Activated T-helper 2 cell treated with anti-CD3 and anti-CD28 coated beads, Interferon-gamma antibody, Interleukin-2, Interleukin-4, amounts not matched to agents 10 μg/mL and 5 μg/mL and 100 μg/mL, durations not matched to agents 14 hours and 24 hours and 36 hours (primary cell): ENCODE data around the gene DSP. TPM values are rescaled to one million over a fixed set of nuclear protein-coding genes. Genes with fewer than 3 reads are reported as not detected.

ENCODE experiments used
- DNase-seq: peaks from one replicate; pipeline ENCODE4 v3.0.0; 2021; ENCODE audit warnings: low spot score
- H3K27ac Mint-ChIP-seq: one replicate; pipeline ENCODE4 v1.8.0; 2021; ENCODE audit warnings: mixed read lengths
- H3K27me3 Mint-ChIP-seq: one replicate; pipeline ENCODE4 v1.8.0; 2021; ENCODE audit warnings: low read depth, mixed read lengths
- H3K36me3 Mint-ChIP-seq: one replicate; pipeline ENCODE4 v1.8.0; 2021; ENCODE audit warnings: low read depth, mixed read lengths
- H3K4me1 Mint-ChIP-seq: one replicate; pipeline ENCODE4 v1.8.0; 2021; ENCODE audit warnings: low read depth, mixed read lengths
- H3K4me3 Mint-ChIP-seq: one replicate; pipeline ENCODE4 v1.8.0; 2021; ENCODE audit warnings: low read depth, mild to moderate bottlenecking, moderate library complexity, mixed read lengths
- H3K9me3 Mint-ChIP-seq: one replicate; pipeline ENCODE4 v1.8.0; 2021; ENCODE audit warnings: mixed read lengths
- intact Hi-C: fragments of 100-400 bp; cut with micrococcal nuclease; formaldehyde crosslinking; loops from one replicate; pipeline ENCODE4 v1.15.1; 2023
- total RNA-seq: library from RNA; stranded (reverse); gene quantifications from 2 replicates; pipeline ENCODE4 v1.2.3, GENCODE V29; 2022

The DSP gene, protein sequence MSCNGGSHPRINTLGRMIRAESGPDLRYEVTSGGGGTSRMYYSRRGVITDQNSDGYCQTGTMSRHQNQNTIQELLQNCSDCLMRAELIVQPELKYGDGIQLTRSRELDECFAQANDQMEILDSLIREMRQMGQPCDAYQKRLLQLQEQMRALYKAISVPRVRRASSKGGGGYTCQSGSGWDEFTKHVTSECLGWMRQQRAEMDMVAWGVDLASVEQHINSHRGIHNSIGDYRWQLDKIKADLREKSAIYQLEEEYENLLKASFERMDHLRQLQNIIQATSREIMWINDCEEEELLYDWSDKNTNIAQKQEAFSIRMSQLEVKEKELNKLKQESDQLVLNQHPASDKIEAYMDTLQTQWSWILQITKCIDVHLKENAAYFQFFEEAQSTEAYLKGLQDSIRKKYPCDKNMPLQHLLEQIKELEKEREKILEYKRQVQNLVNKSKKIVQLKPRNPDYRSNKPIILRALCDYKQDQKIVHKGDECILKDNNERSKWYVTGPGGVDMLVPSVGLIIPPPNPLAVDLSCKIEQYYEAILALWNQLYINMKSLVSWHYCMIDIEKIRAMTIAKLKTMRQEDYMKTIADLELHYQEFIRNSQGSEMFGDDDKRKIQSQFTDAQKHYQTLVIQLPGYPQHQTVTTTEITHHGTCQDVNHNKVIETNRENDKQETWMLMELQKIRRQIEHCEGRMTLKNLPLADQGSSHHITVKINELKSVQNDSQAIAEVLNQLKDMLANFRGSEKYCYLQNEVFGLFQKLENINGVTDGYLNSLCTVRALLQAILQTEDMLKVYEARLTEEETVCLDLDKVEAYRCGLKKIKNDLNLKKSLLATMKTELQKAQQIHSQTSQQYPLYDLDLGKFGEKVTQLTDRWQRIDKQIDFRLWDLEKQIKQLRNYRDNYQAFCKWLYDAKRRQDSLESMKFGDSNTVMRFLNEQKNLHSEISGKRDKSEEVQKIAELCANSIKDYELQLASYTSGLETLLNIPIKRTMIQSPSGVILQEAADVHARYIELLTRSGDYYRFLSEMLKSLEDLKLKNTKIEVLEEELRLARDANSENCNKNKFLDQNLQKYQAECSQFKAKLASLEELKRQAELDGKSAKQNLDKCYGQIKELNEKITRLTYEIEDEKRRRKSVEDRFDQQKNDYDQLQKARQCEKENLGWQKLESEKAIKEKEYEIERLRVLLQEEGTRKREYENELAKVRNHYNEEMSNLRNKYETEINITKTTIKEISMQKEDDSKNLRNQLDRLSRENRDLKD (N-terminal part only)
- total RNA-seq, result 0.02 TPM in 2 replicates

DNA sequence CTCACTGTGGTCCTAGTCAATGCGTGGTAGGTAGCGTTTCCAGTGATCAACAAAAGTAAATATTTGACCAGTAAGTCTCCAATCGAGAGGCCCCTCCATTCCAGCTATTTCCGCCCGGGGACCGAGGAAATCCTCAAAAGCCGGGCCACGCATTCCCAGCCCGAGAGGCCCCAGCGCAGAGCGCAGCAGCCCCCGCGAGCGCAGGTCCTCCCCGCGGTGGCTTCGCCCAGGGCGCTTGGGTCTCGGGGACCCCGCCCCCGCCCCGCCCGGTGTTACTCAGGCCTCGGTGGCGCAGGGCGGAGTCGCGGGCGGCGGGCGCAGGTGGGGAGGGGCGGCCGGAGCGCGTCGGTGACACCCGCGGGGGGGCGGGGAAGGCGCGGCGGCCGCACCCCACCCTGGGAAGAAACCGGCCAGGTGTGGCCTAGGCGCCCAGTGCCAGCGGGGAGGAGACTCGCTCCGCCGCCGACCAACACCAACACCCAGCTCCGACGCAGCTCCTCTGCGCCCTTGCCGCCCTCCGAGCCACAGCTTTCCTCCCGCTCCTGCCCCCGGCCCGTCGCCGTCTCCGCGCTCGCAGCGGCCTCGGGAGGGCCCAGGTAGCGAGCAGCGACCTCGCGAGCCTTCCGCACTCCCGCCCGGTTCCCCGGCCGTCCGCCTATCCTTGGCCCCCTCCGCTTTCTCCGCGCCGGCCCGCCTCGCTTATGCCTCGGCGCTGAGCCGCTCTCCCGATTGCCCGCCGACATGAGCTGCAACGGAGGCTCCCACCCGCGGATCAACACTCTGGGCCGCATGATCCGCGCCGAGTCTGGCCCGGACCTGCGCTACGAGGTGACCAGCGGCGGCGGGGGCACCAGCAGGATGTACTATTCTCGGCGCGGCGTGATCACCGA lies at the start of gene DSP:
Gene DSP (plus strand): TSS at position 497 of the 890 bp plus-strand sequence. CDS start 245 bp downstream, at position 742.
- intact Hi-C loops, result loop anchor here (5.0 kb wide), 1 partner anchor 186 kb away; the partner anchor contains the start of gene BMP6
- Mint-ChIP-seq H3K4me1 (peaks cover 9% of the 10 kb centered on the region), H3K4me3 (peak within 1 kb of the TSS; percentile 80), H3K9me3 (no peaks in the 10 kb centered on the region), H3K27ac (no peak within 1 kb of the TSS), H3K27me3 (peaks cover 75% of the 10 kb centered on the region), H3K36me3 (no peaks in the 10 kb centered on the region)
- DNase-seq, result peak; percentile 15

DNA sequence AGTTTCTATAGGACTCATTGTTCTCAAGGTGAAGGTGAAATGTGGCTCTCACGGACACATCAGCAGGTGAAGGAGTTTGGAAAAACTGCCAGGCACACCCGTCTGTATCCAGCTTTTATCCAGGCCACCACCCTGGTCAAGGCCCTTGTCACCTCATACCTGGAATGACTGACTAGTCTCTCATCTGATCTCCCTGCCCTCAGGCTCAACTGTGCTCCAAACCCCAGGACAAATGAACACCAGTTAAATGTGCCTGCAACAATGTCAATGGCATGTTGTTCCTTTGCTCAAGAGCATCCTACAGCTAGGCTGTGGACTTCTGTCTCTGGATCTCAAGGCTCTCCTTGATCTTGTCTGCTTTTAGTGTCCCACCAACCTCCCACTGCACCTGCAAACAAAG lies 47.6 kb upstream of the DSP start:
- Mint-ChIP-seq H3K36me3 (no peaks in the 10 kb centered on the region), H3K4me3 (no peak overlapping the region), H3K4me1 (no peaks in the 10 kb centered on the region), H3K9me3 (no peaks in the 10 kb centered on the region), H3K27me3 (peaks cover 16% of the 10 kb centered on the region), H3K27ac (no peak overlapping the region)
- no peak for DNase-seq
- intact Hi-C loops, result no loop called here

DNA sequence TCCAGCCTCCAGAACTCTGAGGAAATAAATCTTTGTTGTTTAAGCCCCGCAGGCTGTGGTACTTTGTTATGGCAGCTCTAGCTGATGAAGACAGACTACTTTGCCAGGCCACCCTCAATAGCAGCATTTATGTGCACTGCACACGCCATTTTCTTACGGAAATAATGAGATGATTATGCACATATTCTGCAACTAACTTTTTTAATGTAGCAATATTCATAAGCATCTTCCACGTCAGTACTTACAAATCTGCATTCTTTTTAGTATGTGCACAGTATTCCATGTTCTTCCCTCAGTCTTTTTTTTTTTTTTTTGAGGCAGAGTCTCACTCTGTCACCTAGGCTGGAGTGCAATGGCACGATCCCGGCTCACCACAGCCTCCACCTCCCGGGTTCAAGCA lies 46.8 kb upstream of the DSP start:
- peaks cover 21% of the 10 kb centered on the region for H3K27me3 Mint-ChIP-seq
- H3K9me3 Mint-ChIP-seq, result no peaks in the 10 kb centered on the region

DNA sequence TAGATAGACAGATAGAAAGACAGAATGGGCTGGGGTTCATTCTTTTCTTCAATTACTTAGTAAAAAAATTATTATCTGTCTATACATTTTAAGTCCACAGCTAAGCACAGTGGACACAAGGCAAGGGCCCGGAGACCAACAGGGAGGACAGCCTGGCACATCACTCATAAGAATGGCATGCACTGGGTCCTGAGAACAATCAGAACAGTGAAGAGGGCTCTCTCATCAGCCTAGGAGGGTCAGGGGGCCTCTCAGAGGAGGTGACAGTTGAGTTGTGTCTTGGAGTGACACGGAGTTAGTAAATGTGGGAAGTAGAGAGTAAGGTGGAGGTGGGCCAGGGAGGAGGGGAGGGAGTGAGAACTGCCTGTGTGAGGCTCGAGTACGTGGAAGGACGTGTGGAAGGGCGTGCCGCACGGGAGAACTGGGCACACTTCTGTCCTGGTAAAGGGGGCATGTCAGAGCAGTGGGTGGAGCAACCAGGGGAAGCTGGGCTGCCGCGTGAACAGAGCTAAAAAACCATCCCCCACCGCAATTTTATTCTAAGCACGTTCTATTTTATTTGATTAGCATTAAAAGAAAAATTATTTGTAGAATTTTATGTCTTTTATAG lies 45.1 kb upstream of the DSP start:
- no peaks in the 10 kb centered on the region for H3K9me3 Mint-ChIP-seq
- intact Hi-C loops, result no loop called here
- no peaks in the 10 kb centered on the region for H3K4me1 Mint-ChIP-seq
- no peak overlapping the region for H3K4me3 Mint-ChIP-seq
- no peak overlapping the region for H3K27ac Mint-ChIP-seq
- DNase-seq, result no peak
- no peaks in the 10 kb centered on the region for H3K36me3 Mint-ChIP-seq
- H3K27me3 Mint-ChIP-seq, result peaks cover 22% of the 10 kb centered on the region

More for the DNA sequence above, 46.8 kb upstream of the DSP start:
- Mint-ChIP-seq H3K27ac (no peak overlapping the region), H3K4me3 (no peak overlapping the region), H3K36me3 (no peaks in the 10 kb centered on the region), H3K4me1 (no peaks in the 10 kb centered on the region)
- intact Hi-C loops, result no loop called here
- DNase-seq, result no peak

DNA sequence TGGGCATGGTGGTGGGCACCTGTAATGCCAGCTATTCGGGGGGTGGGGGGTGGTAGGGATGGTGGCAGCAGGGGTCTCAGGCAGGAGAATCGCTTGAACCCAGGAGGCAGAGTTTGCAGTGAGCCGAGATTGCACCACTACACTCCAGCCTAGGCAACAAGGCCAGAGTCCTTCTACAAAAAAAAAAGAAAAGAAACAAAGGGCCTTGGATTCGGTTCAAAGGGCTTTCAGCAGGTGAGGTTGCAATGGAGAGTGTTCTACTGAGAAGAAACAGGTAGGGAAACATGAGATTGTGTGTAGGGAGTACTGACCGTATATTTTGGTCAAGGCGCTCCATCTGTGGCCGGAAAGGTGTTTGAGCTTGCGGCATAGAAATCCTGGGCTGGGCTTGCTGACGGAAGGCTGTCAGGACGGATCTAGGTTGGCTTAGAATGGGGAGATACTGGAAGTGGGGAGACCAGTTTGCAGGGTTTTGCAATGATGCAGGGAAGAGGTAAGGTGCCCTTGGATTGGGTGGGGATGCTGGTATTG lies 40.7 kb upstream of the DSP start:
- H3K36me3 Mint-ChIP-seq, result no peaks in the 10 kb centered on the region
- no peaks in the 10 kb centered on the region for H3K4me1 Mint-ChIP-seq
- no peak for DNase-seq
- H3K27me3 Mint-ChIP-seq, result peaks cover 16% of the 10 kb centered on the region
- intact Hi-C loops, result no loop called here
- no peak overlapping the region for H3K4me3 Mint-ChIP-seq
- H3K9me3 Mint-ChIP-seq, result no peaks in the 10 kb centered on the region
- H3K27ac Mint-ChIP-seq, result no peak overlapping the region

DNA sequence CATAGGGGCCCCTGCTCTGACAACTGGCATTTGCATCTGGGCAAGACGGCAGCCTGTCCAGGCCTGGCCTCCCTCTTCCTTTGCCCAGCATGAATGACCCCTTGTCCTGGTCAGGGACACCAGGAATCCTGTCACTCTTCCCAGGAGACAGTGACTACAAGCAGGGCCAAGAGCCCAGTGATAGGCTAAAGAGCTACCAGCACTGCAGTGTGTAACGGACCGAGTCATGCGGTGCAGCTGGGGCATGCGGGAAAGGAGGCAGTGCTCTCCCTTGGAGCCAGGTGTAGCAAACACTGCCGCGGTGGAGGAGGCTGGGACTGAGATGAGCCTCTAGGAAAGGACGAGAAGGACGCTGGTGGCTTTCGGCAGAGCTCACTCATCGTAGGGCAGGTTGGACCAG lies 38.7 kb upstream of the DSP start:
- Mint-ChIP-seq H3K4me3 (no peak overlapping the region), H3K27ac (no peak overlapping the region), H3K27me3 (peaks cover 9% of the 10 kb centered on the region), H3K36me3 (no peaks in the 10 kb centered on the region), H3K9me3 (no peaks in the 10 kb centered on the region), H3K4me1 (no peaks in the 10 kb centered on the region)
- intact Hi-C loops, result no loop called here
- DNase-seq, result no peak

DNA sequence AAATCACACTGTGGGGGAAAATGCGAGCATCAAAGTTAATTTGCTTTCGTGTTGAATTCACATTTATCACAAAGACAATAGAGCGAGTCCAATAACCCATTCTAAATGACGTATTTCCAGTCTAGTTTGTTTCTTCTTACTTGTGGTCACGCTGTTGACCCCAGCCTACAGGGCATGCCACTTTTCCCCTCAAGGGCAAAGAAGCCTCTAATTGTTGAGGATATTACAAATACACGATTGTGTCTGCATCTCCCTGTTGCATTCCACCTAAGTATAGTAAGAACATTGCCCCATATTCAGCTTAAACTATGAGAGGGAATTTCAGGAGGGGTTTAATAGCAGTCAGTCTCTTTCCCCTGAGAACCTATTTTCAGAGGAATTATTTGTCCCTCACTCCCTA lies 37.4 kb upstream of the DSP start:
- Mint-ChIP-seq H3K36me3 (no peaks in the 10 kb centered on the region), H3K9me3 (no peaks in the 10 kb centered on the region), H3K27me3 (peaks cover 4% of the 10 kb centered on the region), H3K4me1 (no peaks in the 10 kb centered on the region), H3K27ac (no peak overlapping the region), H3K4me3 (no peak overlapping the region)
- no peak for DNase-seq
- intact Hi-C loops, result no loop called here

DNA sequence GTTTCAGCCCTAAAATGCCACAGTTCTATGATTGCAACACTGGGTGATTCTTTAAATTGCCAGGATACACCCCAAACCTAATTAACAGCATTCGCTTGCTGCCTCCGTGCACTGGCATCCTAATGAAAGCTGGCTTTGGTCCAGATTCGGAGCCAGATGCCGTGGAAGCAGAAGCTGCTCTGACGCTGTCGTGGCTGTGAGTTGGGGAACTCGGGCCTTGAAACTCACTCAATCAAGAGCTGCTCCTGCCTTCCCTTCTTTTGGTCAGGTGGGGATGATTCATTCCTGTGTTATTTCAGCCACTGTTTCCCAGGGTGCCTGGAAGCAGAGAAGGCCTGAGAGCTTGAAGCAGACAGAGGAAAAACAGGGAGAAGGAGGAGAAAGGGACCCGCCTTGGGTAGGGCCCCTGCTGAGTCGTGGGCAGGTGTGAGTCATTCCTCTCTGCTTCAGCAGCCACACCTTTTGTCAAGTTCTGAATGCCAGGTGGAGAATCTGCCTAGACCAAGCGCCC lies 36.2 kb upstream of the DSP start:
- no peaks in the 10 kb centered on the region for H3K36me3 Mint-ChIP-seq
- no peaks in the 10 kb centered on the region for H3K9me3 Mint-ChIP-seq
- no peak overlapping the region for H3K4me3 Mint-ChIP-seq
- H3K27me3 Mint-ChIP-seq, result peaks cover 2% of the 10 kb centered on the region
- no peak for DNase-seq
- intact Hi-C loops, result no loop called here
- no peak overlapping the region for H3K27ac Mint-ChIP-seq
- H3K4me1 Mint-ChIP-seq, result no peaks in the 10 kb centered on the region

DNA sequence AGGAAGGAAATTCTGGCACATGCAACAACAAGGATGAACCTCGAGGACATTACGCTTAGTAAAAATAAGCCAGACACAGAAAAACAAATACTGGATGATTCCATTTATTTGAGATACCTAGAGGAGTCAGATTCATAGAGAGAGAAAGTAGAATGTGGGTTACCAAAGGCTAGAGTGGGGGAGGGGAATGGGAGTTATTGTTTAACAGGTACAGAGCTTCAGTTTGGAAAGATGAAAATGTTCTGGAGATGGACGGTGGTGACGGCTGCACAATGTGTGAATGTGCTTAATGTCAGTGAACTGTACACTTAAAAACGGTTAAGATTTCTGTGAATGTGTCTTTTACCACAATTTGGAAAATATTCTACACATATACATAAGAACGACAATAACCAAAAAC lies 33.9 kb upstream of the DSP start:
- Mint-ChIP-seq H3K27ac (no peak overlapping the region), H3K9me3 (no peaks in the 10 kb centered on the region)
- intact Hi-C loops, result no loop called here

DNA sequence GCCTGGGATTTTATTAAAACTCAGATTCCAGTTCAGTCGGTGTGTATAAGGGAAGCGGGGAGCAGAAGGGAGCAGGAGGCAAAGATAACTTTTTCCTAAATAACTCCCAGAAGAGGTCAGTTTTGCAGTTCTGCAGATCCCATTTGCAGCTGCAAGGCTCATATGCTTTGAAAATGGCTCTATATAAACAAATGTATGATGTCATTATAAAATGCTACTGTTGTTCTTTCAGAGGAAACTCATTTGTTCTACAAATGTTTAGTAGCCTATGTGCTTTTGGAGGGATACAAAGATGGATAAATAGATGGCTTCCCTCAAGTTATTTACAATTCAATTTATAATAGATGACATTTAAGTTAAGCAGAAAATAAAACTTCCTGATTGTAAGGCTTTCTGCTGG lies 29.2 kb upstream of the DSP start:
- Mint-ChIP-seq H3K4me3 (no peak overlapping the region), H3K4me1 (no peaks in the 10 kb centered on the region), H3K27ac (no peak overlapping the region), H3K36me3 (no peaks in the 10 kb centered on the region), H3K9me3 (no peaks in the 10 kb centered on the region), H3K27me3 (peaks cover 16% of the 10 kb centered on the region)
- DNase-seq, result no peak
- intact Hi-C loops, result no loop called here

More for the DNA sequence above, 33.9 kb upstream of the DSP start:
- Mint-ChIP-seq H3K27me3 (peaks cover 3% of the 10 kb centered on the region), H3K4me1 (no peaks in the 10 kb centered on the region), H3K36me3 (no peaks in the 10 kb centered on the region), H3K4me3 (no peak overlapping the region)
- no peak for DNase-seq

DNA sequence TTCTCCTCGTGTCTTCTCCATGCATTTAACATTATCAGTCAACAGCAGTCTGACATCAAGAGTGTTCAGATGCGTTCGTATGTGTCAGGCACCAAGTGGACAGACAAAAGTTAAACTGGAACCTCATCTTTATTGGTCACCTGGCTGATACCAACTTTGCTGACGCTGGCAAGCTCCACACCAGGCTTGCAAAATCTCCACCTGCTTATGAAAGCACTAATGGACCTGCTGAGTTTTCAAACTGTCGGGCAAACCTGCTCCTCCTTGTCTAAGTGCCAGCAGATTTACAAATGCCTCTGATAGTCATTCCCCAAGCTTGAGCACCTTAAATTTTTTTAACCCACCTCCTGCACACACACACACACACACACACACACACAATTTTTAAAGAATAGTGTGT lies 27.9 kb upstream of the DSP start:
- no peaks in the 10 kb centered on the region for H3K4me1 Mint-ChIP-seq
- H3K9me3 Mint-ChIP-seq, result no peaks in the 10 kb centered on the region
- no peak overlapping the region for H3K27ac Mint-ChIP-seq
- no peak overlapping the region for H3K4me3 Mint-ChIP-seq
- intact Hi-C loops, result no loop called here
- DNase-seq, result no peak
- no peaks in the 10 kb centered on the region for H3K36me3 Mint-ChIP-seq
- peaks cover 16% of the 10 kb centered on the region for H3K27me3 Mint-ChIP-seq
